ENCODE measurements around the gene RCBTB2.
"Not testable (repeated sequence)": the region's sequence is repeated elsewhere in the genome, so short reads cannot be mapped to it uniquely, and the experiment has no call there.

Gene RCBTB2

DNA sequence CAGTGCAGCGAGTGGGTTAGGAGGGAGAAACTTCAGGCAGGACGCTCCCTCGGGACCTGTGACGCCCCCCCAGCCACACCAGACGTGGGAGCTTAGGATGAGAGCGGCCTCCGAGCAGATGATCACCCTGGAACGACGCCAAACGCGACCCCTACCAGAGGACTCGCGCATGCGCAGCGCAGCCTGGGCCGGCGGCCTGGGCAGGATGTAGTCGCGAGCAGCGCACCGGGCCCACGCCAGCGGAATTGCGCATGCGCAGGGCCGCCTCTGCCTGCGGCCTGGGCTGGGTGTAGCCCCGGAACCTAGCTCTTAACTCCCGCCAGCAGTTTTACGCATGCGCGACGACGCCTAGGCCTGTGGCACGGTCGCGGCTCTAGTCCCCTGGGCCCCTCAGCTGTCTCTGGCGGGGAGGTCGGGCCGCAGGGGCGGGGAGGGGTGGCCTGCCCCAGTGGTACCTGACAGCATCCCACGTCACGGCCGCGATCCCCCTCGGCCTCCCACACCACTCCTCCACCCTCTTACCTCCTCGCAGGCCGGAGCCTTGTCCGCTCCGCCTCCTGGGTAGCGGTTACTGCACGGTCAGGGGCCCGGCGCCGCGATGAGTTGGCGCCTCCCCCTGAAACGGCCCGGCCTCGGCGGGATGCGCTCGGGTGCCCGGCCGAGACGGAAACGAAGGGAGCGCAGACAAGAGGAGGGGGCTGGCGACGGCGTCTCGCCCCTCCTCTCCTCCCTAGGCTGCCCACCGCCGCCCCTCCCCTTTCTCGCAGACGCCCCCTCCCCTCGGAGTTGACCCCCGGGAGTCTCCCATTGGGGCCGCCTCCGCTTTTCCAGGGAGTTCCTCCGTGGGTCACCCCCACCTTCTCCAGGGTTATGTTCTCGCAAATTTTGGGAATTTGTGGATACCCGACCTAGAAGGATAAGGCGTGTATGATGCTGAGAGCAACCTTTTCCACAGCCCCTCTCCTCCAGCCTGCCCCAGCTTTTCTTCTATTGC lies at the start of gene RCBTB2:
Gene RCBTB2, minus strand, starts transcription at position 575 of the 994 bp plus-strand sequence. CDS start 11,141 bp downstream, outside the sequence.
- peak; percentile 98 for DNase-seq

DNA sequence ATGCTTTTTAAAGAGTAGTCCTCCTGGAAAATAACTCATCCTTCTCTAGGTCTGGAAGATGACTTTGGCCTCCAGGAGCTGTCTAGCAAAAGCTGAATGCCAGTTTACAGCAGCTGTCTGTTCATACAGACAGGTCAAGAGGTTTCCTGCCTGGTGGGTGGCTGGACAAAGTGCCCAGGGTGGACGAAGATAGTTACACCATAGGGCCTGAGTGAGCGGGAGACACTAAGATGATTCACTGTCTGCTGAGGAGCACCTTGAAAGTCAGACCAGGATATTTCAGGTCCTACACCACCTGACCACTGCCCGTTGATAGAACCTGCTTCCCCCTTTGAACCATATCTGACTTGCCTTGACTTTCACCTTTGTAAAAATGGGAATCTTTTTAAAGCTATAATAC lies 49.2 kb upstream of the RCBTB2 start:
- no peak for DNase-seq

DNA sequence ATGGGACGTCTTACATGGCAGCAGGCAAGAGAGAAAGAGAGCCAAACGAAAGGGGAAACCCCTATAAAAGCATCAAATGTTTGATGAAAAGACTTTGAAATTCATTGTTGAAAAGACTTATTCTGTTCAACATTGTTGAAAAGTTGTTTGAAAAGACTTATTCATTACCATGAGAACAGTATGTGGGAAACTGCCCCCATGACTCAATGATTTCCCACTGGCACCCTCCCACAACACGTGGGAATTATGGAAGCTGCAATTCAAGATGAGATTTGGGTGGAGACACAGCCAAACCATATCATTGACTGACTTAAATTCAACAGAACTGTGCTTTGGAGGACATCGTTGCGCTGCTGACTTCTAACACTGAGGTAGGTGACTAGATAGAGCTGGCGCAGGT lies 48.0 kb upstream of the RCBTB2 start:
- DNase-seq, result no peak

DNA sequence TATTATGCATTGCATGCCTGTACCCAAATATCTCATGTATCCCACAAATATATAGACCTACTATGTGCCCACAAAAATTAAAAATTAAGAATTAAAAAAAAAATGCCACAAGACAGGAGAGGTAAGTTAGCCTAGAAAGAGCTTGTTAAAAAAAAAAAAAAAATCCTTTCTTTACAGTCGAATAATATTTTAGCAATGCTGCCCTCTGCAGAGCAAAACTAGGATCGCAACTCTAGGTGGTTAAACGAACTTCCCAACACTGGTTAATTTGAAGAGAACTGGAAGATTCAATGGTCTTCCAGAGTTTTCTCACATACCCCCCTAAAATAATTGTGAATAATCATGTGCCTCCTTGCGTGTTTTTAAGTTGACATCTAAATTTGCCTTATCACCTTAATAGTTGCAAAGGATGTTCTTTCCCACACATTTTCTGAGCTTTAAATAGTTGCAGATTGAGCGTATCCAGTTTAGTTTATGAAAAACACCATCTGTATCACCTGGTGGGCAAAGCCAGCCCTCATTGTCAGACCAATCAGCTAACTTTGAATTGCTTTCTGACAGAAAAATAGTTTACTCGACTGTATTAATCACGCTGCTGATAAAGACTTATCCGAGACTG lies 47.4 kb upstream of the RCBTB2 start:
- peak; percentile 79 for DNase-seq

DNA sequence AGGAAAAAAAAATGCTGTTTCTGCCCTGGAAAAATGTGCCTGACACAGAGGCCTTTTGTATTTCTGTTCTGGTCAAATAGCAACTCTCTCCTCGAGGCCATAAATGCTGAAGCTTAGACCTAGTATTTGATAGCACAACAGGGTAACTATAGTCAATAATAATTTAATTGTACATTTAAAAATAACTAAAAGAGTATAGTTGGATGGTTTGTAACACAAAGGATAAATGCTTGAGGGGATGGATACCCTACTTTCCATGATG lies 47.0 kb upstream of the RCBTB2 start:
- not testable (repeated sequence) for DNase-seq

DNA sequence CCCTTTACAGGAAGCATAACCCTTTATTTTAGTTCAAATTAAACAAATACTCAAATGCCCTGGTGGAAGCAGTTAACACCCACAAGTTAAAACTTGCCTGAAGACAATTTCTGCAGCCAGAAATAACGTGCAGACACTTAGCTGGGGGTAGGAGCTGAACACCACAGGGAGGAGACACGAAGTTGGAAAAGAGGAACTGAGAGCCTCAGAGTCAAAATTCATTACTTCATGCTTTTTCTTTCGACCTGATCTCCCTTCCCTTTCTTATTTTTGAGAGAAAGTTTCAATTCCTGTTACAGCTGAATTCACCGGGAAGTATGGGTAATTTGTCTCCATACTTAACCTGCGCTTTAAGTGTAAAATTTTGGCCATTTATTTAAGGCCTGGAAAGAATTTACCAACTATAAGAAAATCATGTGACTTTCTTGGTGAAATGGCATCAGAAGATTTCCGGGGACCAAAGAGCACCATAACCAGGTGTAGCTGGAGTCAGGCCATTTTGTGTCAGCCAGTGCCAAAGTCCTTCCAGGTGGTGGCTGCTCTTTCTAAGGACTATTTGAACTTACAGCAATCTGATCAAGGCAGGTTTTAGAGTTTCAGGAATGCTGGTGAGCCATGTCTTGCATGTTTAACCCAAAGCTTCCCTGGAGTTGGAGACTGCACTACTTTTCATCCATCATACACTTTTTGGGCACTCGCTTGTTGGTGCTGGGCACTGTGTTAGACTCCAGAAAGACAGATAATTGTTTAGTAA lies 46.5 kb upstream of the RCBTB2 start:
- DNase-seq, result no peak

DNA sequence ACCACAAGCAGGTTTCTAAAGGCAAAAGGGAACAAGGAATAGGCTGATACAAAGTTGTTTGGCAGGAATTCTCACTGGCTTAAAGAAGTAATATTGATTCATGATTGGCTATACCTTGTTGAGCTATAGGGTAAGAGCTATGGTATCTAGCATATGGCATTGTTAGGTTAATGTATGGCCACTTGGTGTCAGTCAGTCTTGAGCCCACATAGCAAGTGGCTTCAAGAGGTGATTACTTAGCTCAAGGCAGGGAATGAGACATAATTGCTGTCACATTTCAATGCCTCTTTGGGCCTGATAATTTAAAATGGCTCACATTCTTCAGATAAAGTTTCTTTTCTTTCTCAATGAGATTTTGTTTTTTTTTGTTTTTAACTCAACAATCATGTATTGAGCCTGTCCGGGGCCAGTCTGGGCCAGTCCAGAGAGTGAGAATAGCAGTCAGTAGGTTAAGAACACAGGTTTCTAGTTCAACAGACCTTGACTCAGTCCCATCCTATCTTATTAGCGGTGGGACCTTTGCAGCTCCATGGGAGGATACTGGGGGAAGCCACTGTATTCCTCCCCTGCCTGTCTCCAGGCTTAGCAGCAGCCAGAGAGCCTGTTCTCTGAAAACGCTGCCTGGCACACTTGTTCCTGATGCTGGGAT lies 45.8 kb upstream of the RCBTB2 start:
- no peak for DNase-seq

DNA sequence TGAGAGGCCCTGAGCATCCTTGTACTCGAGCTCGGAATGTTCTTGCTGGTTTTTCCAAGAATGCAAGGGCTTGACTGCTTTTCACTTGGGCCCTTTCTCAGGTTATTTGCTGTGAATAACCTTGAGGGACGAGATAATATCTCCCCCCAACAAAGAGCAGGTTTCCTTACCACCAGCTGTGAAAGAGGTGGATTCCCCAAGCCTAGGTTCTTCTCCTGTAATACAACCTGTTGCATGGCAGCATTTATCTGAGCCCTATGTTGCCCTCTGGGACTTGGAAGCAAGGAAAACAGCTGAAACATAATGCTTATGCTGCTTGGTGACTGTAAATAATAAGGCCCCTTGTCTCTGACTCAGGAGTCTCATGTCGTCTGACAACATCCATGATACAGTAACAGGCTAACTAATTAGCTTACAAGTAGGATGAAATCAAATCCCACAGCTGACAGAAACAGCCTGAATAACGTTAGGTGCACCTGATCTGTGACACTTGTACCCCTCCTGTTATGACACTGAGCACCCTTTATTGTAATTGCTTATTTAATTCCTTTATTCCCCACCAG lies 43.6 kb upstream of the RCBTB2 start:
- no peak for DNase-seq

DNA sequence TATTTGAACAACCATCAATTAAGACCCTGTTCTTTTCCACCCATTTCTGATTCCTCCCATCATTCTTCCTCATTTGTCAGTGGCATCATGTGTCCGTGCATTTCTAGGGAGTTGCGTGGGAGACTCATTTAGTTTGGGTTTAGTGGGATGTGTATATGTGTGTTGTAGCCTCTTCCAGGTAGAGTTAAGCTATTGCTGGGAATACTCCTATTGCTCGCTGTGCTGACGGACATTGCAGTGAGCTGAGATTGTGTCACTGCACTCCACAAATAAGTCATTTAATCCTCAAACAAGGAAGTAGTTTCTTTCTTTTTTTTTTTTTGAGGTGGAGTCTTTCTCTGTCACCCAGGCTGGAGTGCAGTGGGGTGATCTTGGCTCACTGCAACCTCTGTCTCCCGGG lies 42.2 kb upstream of the RCBTB2 start:
- DNase-seq, result no peak

DNA sequence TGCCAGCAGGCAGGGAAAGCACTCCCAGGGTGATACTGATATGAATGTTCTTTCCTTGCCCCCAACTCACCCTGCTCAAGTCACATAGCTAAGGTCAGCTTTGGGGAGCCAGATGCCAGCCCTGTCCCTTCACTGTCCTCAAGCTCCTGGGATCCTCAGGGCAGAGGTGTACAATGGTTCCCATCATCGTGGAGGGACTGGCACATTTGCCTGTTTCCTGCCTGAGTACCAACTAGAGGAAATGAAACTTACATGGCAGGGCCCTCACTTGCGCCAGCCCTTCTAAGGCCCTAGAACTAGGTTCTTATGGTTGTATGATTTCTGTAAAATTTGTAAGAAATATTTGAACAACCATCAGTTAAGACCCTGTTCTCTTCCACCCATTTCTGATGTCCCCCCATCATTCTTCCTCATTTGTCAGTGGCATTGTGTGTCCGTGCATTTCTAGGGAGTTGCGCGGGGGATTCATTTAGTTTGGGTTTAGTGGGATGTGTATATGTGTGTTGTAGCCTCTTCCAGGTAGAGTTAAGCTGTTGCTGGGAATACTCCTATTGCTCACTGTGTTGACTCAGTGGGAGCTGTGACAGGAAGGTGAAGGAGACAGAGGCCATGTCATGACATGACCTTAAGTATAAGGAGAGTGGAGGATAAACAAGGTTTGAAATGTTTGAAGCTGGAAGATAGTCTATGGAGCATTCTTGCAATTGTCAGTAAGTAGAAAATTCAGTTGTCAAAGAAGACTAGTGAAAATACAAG lies 41.3 kb upstream of the RCBTB2 start:
- no peak for DNase-seq

DNA sequence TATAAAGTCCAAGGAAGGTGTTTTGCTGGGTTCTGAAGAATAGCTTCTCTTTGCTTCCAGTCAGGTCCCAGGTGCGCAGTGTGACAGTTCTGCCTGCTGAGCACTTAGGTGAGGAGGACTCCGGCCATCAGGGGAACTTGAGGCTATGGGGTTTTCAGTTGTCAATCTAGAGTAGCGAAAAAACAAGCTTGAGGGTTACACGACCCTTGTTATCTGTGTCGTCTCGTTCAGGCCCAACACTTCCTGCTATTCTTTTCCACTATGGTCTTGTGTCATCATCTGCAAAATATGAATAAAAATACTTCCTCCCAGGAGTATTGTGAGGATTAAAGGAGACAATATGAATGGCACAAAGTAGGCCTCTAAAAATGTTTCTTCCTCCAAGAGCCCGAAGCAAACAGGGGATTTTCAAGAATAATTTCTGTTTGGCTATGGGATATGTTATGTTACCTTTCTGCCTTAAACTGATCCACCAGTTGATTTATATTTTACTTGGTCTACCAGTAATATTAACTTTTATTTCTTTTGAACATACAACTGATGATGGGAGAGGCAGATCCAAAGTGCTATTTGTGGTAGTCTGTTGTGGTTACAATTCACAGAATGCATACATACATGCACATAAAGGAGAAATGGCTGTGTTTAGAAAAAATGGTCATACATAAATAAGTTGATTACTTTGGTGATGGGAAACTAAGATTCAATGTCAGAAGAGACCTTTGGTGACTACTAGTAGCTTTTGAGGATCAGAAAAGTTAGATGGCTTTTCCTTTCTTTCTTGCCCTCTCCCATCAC lies 40.5 kb upstream of the RCBTB2 start:
- DNase-seq, result no peak

DNA sequence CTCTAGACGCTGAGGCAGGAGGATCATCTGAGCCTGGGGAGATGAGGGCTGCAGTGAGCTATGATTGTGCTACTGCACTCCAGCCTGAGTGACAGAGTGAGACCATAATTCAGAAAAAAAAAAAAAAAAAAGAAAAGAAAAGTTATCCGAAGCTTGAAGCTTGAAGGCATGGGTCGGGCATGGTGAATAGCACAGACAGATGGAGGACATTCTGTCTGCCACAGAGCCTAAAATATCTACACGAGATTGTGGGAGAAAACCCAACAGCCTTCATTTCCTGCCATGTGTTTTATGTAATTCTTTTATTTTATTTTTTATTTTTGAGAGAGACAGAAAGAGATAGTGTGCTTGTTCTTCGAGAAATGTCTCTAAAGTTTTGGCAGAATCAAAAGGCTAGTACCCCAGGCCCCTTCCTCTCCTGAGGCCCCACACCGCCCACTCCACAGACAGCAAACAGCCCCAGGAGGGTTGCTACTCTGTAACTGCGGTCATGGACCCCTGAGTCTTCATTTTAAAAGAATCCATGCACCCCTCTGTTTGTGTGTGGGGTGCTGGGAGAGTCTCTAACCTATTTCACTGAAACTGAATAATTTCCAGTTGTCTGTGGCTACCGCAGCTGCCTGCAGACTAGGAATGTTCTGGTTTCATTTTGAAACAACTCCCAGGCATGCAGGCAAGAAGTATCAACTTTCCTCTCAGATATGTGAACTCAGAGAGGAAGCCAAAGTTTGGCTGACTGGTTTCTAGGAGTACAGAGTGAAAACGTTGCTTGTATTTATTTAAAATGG lies 38.4 kb upstream of the RCBTB2 start:
- DNase-seq, result no peak

DNA sequence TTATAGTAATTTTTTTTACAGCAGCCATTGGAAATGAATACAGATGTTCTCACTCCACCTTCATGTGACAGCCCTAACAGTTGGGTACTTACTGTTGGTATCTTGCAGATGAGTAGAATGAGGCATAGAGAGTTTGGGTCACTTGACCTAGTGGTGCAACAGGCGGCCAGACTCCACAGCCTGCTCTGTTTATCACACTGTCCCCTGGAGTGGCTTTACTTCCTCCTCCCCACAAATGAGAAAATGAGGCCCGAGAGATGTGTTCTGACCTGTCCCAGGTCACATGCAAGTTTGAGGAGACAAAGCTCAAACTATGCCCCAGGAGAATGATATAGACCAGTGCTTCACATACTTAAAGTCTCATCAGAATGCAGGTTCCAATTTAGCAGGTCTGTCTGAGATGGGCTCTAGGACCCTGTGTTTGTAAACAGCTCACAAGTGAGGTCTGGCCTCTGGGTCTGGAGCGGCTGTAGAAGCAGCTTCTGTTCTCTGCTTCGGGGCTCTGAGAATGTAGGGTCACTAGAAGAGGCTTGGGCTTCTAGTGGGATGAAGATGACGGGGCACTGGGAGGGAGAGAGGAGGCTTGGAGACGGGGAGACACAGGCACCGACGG lies 37.4 kb upstream of the RCBTB2 start:
- no peak for DNase-seq

DNA sequence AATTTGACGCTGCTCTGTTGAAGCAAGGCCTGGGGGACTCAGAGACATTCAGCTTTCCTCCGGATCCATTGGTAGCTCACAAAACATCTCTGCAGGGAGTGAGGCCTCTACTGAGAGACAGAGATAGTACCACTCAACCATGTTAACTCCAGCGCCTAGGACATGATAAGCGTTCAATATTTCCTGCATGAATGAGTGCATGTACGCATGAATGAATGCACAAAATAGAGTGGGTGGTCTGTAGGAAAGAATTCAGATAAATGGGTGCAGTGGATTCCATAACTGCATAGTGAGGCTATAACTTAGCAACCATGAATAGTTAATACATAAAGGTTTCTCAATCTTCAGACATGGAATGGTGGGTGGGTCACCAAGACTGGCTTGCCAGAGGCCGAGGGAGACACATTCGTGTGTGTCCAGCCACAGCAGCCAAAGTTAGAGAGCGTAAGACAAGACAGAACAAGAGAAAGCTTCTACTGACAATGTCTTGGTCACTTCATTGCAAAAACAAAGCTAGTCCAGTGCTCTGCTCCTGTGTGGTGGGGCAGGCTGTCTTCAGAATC lies 36.3 kb upstream of the RCBTB2 start:
- no peak for DNase-seq

DNA sequence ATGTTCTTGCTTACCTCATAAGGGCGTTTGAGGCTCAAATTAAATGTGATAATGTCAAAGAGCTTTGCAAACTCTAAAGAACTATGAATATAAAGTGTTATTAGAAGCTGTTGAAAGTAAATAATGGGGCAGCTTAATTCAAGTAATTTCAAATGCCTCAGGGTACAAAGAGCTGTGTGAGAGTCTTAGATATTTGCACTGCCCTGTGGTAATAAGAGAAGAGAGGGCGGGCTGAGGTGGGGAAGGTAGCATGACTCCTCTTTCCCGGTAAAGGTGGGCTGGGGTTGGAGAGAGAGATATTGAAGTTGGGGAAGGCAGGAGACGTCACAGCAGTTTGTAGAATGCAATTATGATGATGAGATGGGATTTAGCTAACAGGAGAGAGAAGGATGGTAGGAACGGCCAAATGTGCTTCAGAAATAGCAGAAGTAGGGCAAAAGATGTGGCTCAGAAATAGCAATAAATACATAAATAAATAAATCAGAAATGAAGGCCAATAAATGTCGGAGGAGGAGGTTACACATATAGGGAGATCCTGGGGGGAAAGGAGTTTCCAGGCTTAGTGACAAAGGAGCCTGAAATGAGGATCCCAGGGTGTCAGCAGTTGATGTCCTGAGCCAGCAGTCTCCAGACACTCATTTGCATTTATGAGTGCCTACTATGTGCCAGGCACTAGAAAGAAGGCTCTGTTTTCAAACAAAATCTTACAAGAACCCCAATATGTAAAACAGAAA lies 35.7 kb upstream of the RCBTB2 start:
- DNase-seq, result no peak

DNA sequence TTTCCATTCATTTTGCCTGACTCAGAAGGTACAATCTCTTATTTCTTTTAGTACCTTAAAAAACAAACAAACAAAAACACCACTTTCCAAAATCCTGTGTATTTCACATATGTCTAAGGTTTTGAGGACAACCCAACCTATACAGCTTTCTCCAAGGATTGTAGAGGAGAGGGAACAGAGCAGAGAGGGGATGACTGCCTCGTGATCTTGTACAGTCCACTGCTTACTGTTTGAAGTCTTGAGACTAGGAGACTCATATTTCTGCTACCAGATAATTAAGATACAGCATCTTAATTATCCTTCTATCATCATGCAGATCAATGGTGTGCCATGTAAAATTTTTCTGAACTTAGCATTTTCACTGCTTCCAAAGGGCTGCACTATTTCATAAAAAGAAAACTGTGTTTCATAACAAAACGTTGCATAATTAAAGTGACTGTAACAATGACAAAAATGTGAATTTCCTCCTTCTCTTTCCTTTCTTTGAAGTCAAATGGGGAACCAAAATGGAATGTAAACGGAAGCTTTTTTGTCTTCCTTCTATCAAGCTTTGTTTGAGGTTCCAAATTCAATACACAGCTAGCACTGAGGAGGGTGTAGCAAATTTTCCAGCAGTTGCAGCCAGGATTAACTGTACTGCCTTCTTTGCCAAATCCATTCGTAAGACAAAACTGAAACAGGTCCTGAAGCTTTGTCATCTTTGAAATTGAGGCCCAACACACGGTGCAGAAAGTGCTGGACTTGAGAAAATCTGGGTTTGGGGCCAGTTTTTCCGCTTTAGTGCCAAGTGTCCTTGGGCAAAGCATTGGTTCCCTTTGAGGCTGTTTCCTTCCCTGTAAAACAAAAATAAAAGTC lies 34.9 kb upstream of the RCBTB2 start:
- DNase-seq, result no peak

DNA sequence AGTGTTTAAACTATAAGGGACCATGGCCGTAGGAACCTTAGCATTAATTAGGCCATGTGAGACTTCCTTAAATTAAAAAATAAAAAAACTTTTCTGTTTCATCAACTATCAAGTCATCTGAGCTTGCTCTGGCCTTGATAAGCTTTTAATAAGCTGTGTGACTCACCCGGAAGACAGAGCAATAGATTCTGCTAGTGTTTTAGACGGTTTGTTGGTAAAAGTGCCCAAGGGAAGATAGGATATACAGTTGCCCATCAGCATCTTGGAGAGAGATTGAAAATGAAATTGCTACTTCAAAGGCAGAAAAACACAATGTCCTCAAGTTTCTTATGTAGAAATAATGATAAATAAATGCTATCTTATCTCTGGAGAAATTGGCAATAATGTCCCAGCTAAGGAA lies 31.2 kb upstream of the RCBTB2 start:
- DNase-seq, result no peak

DNA sequence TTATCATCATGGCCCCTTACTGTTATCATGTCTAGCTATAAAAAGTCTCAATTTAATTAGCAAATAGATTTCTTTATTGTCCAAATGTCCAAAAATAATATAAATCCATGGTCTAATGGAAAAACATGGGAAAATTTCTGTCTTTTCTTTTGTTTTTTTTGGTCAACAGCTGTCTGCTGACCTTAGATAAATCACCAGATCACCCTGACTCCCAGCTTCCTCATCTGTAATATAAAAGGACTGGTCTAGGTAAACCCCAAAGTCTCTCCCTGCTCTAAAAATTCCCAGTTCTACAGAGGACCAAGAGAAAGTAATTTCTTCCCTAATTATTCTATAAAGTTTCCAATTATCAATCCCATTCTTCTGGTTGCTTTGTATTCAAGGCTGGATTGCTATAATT lies 30.7 kb upstream of the RCBTB2 start:
- no peak for DNase-seq
